Liver (tissue), 5 donors: ENCODE data around the gene THRAP3. TPM values are rescaled to one million over a fixed set of nuclear protein-coding genes. Genes with fewer than 3 reads are reported as not detected.

ENCODE experiments used
- polyA plus RNA-seq, 2 donors: library from polyadenylated mRNA; stranded (reverse) in 1 of 2; unstranded in 1 of 2; fragments of 200-250 nt in 1 of 2; fragments of >200 nt in 1 of 2; fragmentation: Nextera tagmentation in 1 of 2; extraction: Ambion mirVana in 1 of 2; gene quantifications; one replicate each; pipeline versions ENCODE4 v1.2.1 to v1.2.3, GENCODE V29; 2013 to 2015
- small RNA-seq: library from RNA; depleted of rRNA; stranded (forward); fragments of <200 nt; gene quantifications from one replicate; pipeline ENCODE3, GENCODE V24; 2014
- total RNA-seq, 2 donors: library from RNA; depleted of rRNA; stranded (reverse); fragments of >200 nt; gene quantifications; one replicate each; pipeline ENCODE4 v1.2.3, GENCODE V29; 2014
- donor health status: healthy.
- donor health status: healthy.
- donor health status: healthy.

THRAP3 gene
- total and polyA plus RNA-seq, 4 donors, result 21.3 to 55.1 (median 45.8) TPM

Small RNAs within 50 kb of the gene (small RNA-seq; reads per million reads assigned to genes)
- not detected for gene RN7SL131P
- not detected for gene UBE2V2P4

Other genes starting within 250 kb of the THRAP3 start
- under 1 TPM; 0.14 to 0.17 TPM for gene TEKT2, start 140.3 kb upstream of the THRAP3 start, total RNA-seq
- gene TEKT2, start 140.3 kb upstream of the THRAP3 start, polyA plus RNA-seq, result not detected
- gene ADPRS, start 135.6 kb upstream of the THRAP3 start, total RNA-seq, result 10 to 100 TPM; 10.4 to 11.7 TPM
- gene ADPRS, start 135.6 kb upstream of the THRAP3 start, polyA plus RNA-seq, result 10 to 100 TPM in 1 of 2 donors, 1 to 10 TPM in 1; 9.4 to 13.1 TPM
- gene COL8A2, start 99.2 kb upstream of the THRAP3 start, total RNA-seq, result under 1 TPM; 0.33 to 0.37 TPM
- gene COL8A2, start 99.2 kb upstream of the THRAP3 start, polyA plus RNA-seq, result under 1 TPM; 0.04 to 0.47 TPM
- 10 to 100 TPM; 30.4 to 56.1 TPM for gene TRAPPC3, start 75.0 kb upstream of the THRAP3 start, total RNA-seq
- 10 to 100 TPM; 24.2 to 30.4 TPM for gene TRAPPC3, start 75.0 kb upstream of the THRAP3 start, polyA plus RNA-seq
- gene MAP7D1, start 68.3 kb upstream of the THRAP3 start, total RNA-seq, result 10 to 100 TPM; 14.8 to 15.1 TPM
- gene MAP7D1, start 68.3 kb upstream of the THRAP3 start, polyA plus RNA-seq, result 10 to 100 TPM in 1 of 2 donors, 1 to 10 TPM in 1; 5.6 to 10.9 TPM
- 1 to 10 TPM in 1 of 2 donors, under 1 TPM in 1; 0.47 to 1.0 TPM for gene SH3D21, start 81.9 kb downstream of the THRAP3 start, total RNA-seq
- gene SH3D21, start 81.9 kb downstream of the THRAP3 start, polyA plus RNA-seq, result under 1 TPM; 0.29 to 0.36 TPM
- gene EVA1B, start 99.2 kb downstream of the THRAP3 start, total RNA-seq, result 10 to 100 TPM in 1 of 2 donors, 1 to 10 TPM in 1; 5.6 to 22.7 TPM
- gene EVA1B, start 99.2 kb downstream of the THRAP3 start, polyA plus RNA-seq, result 10 to 100 TPM in 1 of 2 donors, 1 to 10 TPM in 1; 3.3 to 11.2 TPM
- 10 to 100 TPM; 21.6 to 22.3 TPM for gene STK40, start 161.5 kb downstream of the THRAP3 start, total RNA-seq
- gene STK40, start 161.5 kb downstream of the THRAP3 start, polyA plus RNA-seq, result 10 to 100 TPM; 13.0 to 26.8 TPM
- 1 to 10 TPM; 6.2 to 8.0 TPM for gene LSM10, start 173.5 kb downstream of the THRAP3 start, total RNA-seq
- 10 to 100 TPM; 40.2 to 45.2 TPM for gene LSM10, start 173.5 kb downstream of the THRAP3 start, polyA plus RNA-seq
- 1 to 10 TPM; 1.5 to 1.7 TPM for gene OSCP1, start 226.0 kb downstream of the THRAP3 start, total RNA-seq
- gene OSCP1, start 226.0 kb downstream of the THRAP3 start, polyA plus RNA-seq, result 1 to 10 TPM; 1.1 to 1.5 TPM
- gene MRPS15, start 239.9 kb downstream of the THRAP3 start, total RNA-seq, result 10 to 100 TPM; 41.8 to 44.3 TPM
- 10 to 100 TPM; 75.4 to 95.0 TPM for gene MRPS15, start 239.9 kb downstream of the THRAP3 start, polyA plus RNA-seq